ENCODE measurements around the gene MSRB3.

DNA sequence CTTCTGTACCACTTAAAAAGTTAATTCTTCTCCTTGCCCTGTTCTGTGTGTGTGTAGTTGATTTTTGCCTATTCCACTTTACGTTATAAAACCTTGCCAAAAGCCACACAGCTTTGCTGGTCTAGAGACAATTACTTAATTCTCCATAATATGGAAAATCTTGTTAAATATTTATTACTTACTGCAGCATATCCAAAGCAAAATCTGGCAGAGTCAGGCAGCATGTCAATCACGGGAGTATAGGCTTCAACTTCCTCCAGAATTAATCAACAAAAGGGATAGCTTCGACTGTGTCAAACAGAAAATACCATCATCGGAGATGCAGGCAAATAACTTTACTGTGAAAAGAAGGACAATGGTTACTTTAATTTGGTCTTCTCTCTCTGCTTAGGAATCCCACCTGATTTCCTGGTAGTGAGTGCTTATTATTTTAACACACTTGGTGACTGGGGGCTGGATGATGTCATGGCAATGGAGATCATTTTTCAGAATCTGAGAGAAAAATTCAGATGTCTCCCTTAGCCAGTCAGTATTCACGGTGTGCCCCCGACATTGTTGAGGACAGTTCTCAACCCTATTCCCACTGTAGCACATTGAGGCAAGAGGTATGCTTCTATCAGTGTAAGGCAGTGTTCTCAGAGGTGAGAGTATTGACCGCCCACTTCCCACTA, 3.7 kb upstream of the MSRB3 start:
- TF ChIP-seq TAF1 (IDR thresholded peaks at IDR 0.05; ENCODE audit: borderline replicate concordance, low read depth, low read length) (no peak), POLR2AphosphoS5 (IDR thresholded peaks at IDR 0.05; ENCODE audit: low read depth, low read length) (no peak)

All from GM12892 (cell line).